Body of pancreas (tissue), 4 donors: ENCODE data around the gene CASKIN2. TPM values are rescaled to one million over a fixed set of nuclear protein-coding genes. Genes with fewer than 3 reads are reported as not detected.

Source experiments
- ATAC-seq: fragments of 150-250 bp; one replicate; pipeline ENCODE4 v1.9.1; 2016
- DNase-seq, 4 donors: peaks; one replicate each; pipeline ENCODE4 v3.0.0-alpha.2; 2019
- H3K27ac ChIP-seq, 4 donors: fragments of 200-600 bp; sonication (generic); 1 replicate in 3 of 4; 2 replicates in 1 of 4; pipeline versions ENCODE4 v1.5.1 to v1.6.1; 2016 to 2019; ENCODE audit warnings: mild to moderate bottlenecking in 1 of 4, mixed read lengths in 1 of 4, moderate library complexity in 1 of 4
- H3K27me3 ChIP-seq, 2 donors: fragments of 200-600 bp; sonication (generic); one replicate each; pipeline ENCODE4 v1.6.0; 2016; ENCODE audit warnings: mild to moderate bottlenecking in 1 of 2
- H3K36me3 ChIP-seq, 2 donors: fragments of 200-600 bp; sonication (generic); replicated peaks in 1 of 2; 2 replicates each; pipeline ENCODE4 v1.5.1; 2016; ENCODE audit warnings: low read depth in 2 of 2; ENCODE audit not compliant: insufficient read depth in 1 of 2
- H3K4me1 ChIP-seq: fragments of 200-600 bp; sonication (generic); one replicate; pipeline ENCODE4 v1.6.0; 2016
- H3K4me3 ChIP-seq, 2 donors: fragments of 200-600 bp; sonication (generic); 1 replicate in 1 of 2; 2 replicates in 1 of 2; pipeline ENCODE4 v1.5.1; 2016 to 2019
- H3K9me3 ChIP-seq, 3 donors: fragments of 200-600 bp; sonication (generic); 1 replicate in 2 of 3; 2 replicates in 1 of 3; pipeline ENCODE4 v1.5.1; 2016
- POLR2A ChIP-seq, 3 donors: fragments of 450-650 bp; IDR thresholded peaks; one replicate each; pipeline ENCODE4 v1.6.1; 2016; ENCODE audit warnings: antibody characterized with exemption in 3 of 3, mild to moderate bottlenecking in 2 of 3
- WGBS, 2 donors: methylation state at CpG; one replicate each; pipeline ENCODE4 v1.1.5; 2017; 5-methylcytosine and 5-hydroxymethylcytosine counted together
- intact Hi-C: fragments of 100-400 bp; cut with DNase I; formaldehyde crosslinking; loops from one replicate; pipeline ENCODE4 v1.15.1; 2023
- total RNA-seq, 2 donors: library from RNA; depleted of rRNA; stranded (reverse); fragments of >200 nt; gene quantifications; one replicate each; pipeline ENCODE4 v1.1.0, GENCODE V29; 2016
- TF ChIP-seq, protein P1 (sequence below), 7 experiments: fragments of 450-650 bp in 4 of 7; fragments of 200-600 bp in 3 of 7; sonication (generic) in 3 of 7; IDR thresholded peaks; one replicate each; pipeline ENCODE4 v1.5.1; 2016 to 2019; ENCODE audit warnings: antibody characterized with exemption in 7 of 7

CASKIN2 gene
- total RNA-seq, 2 donors from 2014 or later: 9.1 to 16.2 TPM

DNA sequence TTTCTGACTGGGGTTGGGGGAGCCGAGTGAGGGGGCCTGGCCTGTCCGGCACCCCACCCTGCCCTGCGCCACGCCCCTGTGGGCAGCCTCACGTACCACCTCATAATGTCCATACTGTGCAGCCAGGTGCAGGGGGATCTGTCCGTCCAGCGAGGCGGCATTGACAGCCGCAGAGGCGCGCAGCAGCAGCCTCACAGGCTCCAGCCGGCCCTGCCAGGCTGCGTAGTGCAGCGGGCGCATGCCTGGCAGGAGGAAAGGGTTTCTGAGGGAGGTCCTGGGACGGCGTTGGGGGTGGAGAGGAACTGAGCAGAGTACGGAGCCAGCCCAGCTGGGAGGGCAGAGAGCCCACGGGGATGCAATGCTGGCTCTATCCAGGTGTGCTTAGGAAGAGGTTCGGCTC lies 8.4 kb downstream of the CASKIN2 start:
- intact Hi-C loops: no loop called here
- WGBS, 2 donors: 90 to 95% methylated on average over 20 of the region's 20 CpGs
- Histone ChIP-seq H3K27ac (no peak overlapping the region), H3K36me3 (no peaks in the 10 kb centered on the region), H3K9me3 (no peaks in the 10 kb centered on the region), H3K4me3 (no peak overlapping the region), H3K27me3 (no peaks in the 10 kb centered on the region), H3K4me1 (peaks cover 19% of the 10 kb centered on the region)
- DNase-seq (no peak), ATAC-seq (no peak)
- TF ChIP-seq POLR2A (IDR thresholded peaks at IDR 0.05): no peak
- TF ChIP-seq, protein P1, sequence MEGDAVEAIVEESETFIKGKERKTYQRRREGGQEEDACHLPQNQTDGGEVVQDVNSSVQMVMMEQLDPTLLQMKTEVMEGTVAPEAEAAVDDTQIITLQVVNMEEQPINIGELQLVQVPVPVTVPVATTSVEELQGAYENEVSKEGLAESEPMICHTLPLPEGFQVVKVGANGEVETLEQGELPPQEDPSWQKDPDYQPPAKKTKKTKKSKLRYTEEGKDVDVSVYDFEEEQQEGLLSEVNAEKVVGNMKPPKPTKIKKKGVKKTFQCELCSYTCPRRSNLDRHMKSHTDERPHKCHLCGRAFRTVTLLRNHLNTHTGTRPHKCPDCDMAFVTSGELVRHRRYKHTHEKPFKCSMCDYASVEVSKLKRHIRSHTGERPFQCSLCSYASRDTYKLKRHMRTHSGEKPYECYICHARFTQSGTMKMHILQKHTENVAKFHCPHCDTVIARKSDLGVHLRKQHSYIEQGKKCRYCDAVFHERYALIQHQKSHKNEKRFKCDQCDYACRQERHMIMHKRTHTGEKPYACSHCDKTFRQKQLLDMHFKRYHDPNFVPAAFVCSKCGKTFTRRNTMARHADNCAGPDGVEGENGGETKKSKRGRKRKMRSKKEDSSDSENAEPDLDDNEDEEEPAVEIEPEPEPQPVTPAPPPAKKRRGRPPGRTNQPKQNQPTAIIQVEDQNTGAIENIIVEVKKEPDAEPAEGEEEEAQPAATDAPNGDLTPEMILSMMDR (IDR thresholded peaks at IDR 0.05): no peak

DNA sequence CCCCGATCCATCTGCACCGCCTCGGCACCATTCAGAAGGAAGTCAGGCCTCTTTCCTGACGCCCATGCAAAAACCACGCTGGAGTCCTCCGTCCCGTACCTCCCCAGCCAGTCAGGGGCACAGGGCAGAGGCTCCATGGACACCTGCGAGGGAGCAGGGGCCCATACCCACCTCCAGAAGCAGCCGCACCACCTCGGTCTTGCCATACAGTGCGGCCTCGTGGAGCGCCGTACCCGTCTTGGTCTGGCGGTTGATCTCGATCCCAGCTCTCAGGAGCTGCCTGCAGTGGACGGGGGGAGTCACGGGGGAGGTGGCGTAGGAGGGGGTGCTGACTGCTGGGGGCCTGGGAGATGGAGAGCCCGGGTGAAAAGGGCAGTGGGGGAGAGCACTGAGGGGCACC lies 9.2 kb downstream of the CASKIN2 start:
- WGBS, 2 donors: 83% methylated on average over 21 of the region's 21 CpGs; no CpG with 5 or more reads in 1 of the 2 donors
- no peak for TF ChIP-seq POLR2A (IDR thresholded peaks at IDR 0.05)
- TF ChIP-seq, protein P1 (IDR thresholded peaks at IDR 0.05): no peak
- no peak for DNase-seq
- intact Hi-C loops: no loop called here
- Histone ChIP-seq H3K4me1 (peaks cover 12% of the 10 kb centered on the region), H3K27ac (no peak overlapping the region), H3K36me3 (no peaks in the 10 kb centered on the region), H3K9me3 (no peaks in the 10 kb centered on the region), H3K27me3 (no peaks in the 10 kb centered on the region), H3K4me3 (no peak overlapping the region)
- no peak for ATAC-seq

DNA sequence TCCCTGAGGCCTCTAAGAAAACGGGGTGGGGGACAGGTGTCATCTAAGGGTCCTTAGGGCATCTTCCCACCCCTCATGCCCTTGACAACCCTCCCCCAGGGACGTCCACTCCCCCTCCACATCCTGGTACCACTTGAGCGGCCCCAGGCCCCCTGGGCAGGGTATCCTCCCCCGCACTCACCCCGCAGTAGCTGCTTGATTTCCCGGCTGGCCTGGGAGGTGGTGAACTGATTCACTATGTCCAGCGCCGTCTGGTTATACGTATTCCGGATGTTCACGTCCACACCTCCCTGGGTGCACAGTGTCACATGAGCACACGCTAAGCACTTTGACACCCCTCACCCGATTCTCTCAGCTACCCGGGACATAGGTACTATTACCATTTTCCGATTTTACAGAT lies 9.7 kb downstream of the CASKIN2 start:
- Histone ChIP-seq H3K27me3 (no peaks in the 10 kb centered on the region), H3K36me3 (no peaks in the 10 kb centered on the region), H3K27ac (no peak overlapping the region), H3K9me3 (no peaks in the 10 kb centered on the region), H3K4me3 (no peak overlapping the region), H3K4me1 (peaks cover 7% of the 10 kb centered on the region)
- WGBS, 2 donors: 80 to 87% methylated on average over 15 of the region's 15 CpGs
- intact Hi-C loops: no loop called here
- TF ChIP-seq, protein P1 (IDR thresholded peaks at IDR 0.05): no peak
- no peak for TF ChIP-seq POLR2A (IDR thresholded peaks at IDR 0.05)
- no peak for DNase-seq
- ATAC-seq: no peak

DNA sequence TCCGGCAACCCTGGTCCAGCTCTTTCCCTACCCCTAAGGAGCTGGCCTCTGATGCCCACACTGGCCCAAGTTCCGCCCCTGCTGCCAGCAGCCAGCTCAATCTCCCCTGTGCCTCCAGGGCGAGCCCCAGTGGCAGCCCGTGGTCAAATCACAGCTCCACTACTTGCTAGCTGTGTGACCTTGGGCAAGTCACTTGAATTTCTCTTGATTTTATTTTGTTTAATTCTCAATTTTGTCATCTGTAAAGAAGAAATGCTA lies 10.3 kb downstream of the CASKIN2 start:
- intact Hi-C loops: no loop called here

More for the DNA sequence above, 10.3 kb downstream of the CASKIN2 start:
- Histone ChIP-seq H3K27me3 (no peaks in the 10 kb centered on the region), H3K9me3 (no peaks in the 10 kb centered on the region), H3K4me3 (no peak overlapping the region), H3K4me1 (peaks cover 4% of the 10 kb centered on the region), H3K36me3 (peaks cover 0 to 2% of the 10 kb centered on the region in 2 donors), H3K27ac (no peak overlapping the region)
- TF ChIP-seq, protein P1 (IDR thresholded peaks at IDR 0.05): no peak
- no peak for TF ChIP-seq POLR2A (IDR thresholded peaks at IDR 0.05)
- WGBS, 2 donors: 70 to 77% methylated on average over 4 of the region's 4 CpGs
- ATAC-seq: no peak
- no peak for DNase-seq
